ENCODE measurements around the gene AJAP1.
"Not testable (repeated sequence)": the region's sequence is repeated elsewhere in the genome, so short reads cannot be mapped to it uniquely, and the experiment has no call there.

AJAP1 gene, protein sequence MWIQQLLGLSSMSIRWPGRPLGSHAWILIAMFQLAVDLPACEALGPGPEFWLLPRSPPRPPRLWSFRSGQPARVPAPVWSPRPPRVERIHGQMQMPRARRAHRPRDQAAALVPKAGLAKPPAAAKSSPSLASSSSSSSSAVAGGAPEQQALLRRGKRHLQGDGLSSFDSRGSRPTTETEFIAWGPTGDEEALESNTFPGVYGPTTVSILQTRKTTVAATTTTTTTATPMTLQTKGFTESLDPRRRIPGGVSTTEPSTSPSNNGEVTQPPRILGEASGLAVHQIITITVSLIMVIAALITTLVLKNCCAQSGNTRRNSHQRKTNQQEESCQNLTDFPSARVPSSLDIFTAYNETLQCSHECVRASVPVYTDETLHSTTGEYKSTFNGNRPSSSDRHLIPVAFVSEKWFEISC

DNA sequence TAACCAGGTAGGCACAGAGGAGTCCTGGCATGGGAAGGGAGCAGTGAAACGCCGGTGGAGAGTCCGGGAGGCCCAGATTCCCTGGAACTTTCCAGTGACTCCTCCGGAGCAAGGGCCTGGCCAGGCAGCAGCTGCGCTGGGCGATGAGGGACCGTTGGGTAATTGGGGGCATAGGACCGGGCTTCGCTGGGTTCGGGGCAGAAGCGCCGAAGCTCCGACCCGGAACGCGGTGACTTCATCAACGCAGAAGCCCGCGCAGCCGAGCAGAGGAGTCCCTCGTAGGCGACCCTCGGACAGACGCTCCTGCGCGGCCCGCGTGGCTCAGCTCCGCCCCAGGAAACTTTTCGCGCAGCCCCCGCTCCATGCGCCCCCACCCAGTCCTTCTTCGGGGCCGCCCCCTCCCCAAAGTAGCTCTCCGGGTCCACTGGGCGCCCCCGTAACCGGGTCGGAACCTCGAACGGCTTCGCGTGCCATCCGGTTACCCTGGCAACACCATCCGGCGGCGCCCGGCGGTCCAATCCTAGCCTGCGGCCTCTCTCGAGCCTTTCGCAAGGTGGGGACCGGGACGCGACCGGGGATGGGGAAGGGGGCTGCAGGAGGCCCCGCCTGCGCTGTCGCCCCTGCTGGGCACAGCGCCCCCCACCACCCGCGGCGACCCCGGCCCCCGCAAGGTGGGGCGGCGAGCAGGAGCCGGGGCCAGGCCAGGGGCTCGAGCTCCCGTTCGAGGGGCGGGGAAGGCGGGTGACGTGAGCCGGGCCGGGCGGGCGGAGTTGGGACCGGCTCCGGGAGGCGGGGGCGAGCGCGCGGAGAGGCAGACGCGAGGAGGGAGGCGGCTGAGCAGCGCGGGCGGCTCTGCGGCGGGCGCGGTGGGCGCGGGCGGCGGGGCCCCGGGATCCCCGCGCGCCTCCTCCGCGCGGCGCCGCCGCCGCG lies at the start of gene AJAP1:
Gene AJAP1, plus strand, starts transcription at position 814 of the 930 bp plus-strand sequence. CDS start 817 bp downstream, outside the sequence.
- no peak for DNase-seq

DNA sequence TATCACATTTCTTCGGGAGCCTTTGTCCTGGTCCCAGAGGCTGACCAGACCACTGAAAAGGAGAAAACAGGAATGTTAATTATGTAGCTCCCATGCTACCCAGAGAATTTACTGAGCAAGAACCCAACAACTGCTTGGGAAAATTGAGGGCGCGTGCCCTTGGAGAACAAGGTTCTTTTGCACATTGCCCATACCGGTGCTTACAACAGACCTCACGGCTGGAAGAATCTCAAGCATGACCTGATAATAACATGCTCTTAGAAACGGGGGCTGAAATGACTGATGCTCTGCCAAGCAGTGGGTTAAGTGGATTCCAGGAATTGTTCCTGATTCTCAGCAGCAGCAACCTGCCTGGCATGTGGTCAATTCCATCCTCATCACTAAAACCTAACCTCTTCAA lies 49.3 kb upstream of the AJAP1 start:
- DNase-seq, result no peak

DNA sequence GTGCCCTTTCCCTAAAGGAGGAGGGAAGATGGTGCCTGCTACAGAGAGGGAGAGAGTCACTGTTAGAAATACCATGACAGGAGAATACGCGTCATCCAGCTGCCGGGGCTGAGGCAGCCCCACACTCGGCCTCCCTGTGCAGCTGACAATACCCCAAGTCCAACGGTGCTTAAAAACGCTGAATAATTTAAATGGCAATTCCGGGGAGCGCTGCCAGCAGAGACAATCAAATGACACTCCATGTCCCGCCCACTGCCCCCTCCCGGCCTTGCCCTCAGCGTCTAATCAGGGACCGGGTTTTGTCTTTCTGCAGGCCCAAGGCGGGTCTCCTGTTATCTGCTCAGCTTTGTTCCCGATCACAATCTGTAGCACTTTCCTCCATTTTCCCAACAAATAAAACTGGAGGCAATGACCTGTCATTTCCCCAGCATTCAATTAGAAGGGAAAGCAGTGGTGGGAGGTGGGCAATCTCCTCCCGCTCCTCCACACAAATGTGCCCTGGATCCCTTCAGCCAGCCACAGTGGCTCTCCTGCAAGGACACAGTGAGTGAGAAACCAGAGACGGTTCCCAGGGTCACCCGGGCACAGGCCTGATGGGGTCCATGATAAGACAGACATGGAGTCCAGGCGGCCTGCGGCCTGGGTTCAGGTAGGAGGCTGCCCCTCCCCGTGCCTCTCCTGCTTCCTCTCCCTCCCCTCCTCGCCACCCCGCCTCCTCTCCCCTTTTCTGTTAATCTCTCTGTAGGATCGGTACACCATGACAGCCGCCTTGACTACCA lies 42.7 kb upstream of the AJAP1 start:
- no peak for DNase-seq

DNA sequence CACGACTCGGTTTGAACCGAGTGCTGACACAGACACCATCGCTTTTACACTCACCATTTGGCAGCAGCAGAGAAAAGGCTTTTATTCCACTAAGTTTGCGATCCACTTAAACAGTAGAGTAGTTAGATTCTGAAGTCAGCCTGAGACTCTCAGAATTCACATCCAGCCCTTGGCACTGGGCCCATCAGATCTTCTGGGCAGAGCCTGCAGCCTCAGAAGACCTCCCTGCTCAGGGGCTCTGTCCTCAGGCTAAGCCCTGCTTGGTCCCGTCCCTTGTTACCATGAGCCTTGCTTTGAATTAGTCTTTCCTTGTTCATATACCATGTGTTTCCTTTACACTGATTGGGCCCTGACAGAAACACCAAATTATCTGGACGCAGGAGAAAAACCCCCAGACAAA lies 41.4 kb upstream of the AJAP1 start:
- no peak for DNase-seq

DNA sequence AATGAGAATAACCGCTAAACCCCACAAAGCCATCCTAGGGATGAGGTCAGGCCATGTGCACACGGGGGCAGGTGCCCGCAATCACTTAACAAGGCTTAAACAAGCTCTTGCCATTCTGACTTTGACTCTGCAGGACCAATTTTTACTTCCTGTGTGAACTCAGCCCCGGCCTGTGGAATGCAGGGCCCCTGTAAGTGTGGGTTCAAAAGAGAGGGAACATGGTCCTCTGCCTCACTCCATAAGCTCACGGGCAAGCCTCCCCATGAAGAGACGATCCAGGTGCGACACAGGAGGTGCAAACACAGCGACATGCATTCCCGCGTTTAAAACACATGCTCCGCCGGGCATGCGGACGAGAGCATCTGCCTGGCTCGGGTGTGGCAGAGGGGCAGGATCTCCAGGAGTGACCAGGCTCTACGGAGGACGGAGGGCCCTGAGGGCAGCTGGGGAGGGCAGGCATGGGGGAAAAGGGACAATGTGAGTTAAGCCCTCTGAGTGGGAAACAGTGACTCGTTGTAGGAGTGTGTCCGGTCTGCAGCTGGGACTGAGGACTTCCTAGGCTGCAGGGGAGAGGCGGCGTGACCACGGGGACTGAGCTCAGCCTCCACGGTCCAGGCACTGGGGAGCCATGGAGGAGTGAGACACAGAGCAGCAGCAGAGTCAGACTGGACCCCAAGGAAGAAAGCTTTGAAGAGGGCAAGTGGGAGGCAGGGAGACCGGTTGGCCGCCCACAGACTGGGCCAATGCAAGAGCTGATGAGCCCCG lies 40.6 kb upstream of the AJAP1 start:
- no peak for DNase-seq

DNA sequence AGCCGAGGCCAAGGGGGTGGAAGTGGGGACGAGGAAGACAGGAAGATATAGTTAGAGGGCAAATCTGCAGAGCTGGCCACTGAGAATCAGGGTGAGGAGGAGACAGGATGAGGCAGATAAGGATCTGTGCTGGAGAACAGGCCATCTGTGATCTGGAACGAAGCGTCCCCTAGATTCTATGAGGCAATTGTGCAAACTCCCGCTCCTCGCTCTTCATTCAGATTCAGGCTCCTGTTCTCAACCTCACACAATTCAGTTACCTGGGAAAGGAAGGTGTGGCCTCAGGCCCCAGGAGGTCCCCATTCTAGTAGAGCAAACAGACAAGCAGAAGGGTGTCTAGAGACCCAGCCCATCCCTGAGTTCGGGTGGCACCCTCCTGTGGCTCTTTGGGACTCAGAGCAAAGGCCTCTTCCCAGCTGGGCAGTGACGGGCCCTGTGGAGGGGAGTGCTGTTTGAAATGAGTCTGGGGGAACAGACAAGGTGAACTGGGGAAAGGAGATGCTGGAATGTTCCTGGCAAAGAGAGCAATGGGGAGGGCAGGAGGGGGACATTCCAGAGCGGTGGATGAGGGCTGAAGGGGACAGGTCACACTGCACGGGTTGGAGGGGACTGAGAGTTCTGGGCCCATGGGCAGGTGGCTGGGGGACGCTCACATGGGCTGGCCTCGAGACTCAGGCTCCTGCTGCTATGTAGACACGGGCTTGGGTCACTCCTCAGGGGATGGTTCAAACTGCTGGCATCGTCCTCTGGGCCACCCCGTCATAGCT lies 39.9 kb upstream of the AJAP1 start:
- DNase-seq, result no peak

DNA sequence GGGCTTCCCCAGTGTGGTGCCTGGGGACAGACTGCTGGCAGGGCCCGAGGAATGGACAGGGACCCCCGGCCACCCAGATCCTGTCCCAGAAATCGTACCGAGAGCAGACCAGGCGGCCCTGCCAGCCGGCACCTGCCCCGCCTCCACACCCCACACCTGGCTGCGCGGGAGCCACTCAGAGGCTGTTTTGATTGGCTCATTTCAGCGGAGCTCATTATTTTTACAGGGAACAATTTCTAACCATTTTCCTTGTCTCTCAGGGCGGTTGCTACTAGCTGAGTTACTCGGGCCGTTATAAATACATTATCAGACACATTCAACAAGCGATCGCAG lies 39.3 kb upstream of the AJAP1 start:
- no peak for DNase-seq

DNA sequence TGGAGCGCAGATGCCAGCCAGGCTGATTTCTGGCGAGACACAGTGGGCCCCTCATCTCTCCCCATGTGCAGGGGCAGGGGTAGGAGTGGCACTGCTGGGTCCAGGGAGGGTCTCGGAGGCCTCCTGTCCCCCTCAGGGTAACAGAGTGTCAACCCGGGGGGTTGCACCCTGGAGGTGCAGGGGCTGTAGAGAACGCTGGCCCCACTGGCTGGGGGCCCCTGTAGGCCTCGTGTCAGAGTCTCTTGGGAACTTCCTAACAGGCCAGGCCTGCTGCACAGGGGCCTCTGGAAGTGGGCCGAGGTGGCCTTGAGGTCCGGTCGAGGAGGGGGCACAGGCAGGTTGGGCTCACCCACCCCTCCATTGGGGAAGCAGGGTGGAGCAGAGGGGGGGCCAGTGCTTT lies 38.9 kb upstream of the AJAP1 start:
- DNase-seq, result no peak

DNA sequence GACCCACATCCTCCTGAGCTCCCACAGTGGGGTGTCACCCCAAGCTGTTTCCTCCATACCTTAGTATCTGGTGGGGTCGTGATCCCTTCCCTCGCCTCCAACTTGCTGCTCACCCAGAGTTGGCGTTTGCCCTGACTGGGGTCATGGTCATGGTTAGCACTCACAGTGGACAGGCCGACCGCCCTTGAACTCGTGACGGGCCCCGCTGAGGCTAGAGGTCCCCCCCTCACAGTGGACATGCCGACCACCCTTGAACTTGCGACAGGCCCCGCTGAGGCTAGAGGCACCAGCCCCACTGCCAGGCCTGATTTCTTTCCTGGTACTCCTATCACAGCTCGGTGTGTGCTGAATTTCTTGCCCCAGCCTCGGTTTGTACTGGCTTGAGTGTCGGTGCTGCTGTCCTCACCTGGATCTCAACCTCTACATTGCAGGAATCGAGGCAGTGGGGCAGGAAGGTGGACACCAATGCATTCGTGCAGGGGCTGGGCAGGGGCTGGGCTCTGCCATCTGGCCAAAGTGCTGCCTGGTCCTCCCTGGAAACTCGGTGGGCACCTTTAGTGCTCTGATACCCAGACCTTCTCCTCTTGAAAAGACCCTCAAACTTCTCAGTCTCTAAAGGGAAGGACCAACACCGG lies 37.5 kb upstream of the AJAP1 start:
- DNase-seq, result no peak

DNA sequence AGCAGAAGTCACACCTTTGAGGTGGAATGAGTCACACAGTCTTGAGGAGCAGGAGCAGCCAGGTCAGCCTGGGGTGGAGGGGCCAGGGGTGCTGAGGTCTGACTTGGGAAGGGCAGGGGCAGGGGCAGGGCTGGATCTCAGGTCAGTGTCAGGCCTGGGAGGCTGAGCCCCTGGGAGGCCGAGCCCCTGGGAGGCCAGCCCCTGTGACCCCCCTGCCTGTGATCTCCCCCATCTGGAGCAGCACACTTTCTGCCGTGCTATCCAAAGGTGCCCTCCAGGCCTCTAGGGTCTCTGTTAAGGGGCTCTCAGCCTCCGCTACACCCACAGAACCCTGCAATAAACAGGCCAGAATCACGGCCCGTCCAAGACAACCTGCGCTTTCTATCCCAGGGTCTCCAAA lies 36.9 kb upstream of the AJAP1 start:
- DNase-seq, result no peak

DNA sequence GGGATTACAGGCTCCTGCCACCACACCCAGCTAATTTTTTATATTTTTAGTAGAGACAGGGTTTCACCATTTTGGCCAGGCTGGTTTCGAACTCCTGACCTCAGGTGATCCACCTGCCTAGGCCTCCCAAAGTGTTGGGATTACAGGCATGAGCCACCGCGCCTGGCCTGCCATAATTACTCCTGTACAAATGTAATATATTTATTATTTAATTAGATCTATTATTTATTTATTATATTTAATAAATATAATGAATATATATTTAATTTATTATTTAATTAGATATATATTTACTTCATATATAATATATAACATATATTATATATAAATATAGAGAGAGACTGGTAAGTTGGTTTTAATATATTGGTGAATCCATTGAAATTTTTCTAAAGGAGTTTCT lies 35.6 kb upstream of the AJAP1 start:
- DNase-seq, result not testable (repeated sequence)

DNA sequence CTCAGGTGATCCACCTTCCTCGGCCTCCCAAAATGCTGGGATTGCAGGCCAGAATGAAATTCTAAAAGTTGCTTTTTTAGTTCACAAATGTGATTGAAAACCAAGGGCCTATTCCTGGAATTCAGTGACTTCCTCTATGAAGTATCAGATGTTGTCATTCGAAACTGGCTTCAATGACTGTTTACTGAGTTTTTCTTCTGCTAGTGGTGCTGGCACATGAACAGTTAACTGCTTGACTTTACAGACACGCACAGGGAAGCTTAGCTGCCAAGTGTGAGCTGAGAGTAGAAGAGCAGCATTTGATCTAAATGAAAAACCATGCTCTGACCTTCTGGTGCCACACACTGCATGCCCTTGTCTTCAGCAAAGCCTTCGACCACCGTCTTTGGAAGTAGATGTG lies 32.8 kb upstream of the AJAP1 start:
- DNase-seq, result no peak

DNA sequence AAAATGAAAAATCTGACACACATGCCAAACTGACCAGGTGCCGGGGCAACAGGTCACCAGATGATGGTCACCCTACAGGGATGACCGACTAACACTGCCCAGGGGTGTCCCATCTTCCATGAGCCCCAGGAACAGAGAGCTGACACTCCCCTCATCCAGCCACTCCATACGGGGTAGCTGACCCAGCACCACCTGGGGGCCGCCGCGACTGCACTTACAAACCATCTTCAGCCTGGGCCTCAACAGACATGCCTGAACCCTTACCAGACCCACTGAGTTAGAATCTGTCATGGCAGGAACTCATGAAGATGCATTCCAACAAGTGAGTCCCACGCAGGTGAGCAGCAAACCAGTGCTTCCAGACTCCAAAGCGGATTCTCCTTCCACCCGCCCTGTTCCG lies 31.6 kb upstream of the AJAP1 start:
- no peak for DNase-seq

DNA sequence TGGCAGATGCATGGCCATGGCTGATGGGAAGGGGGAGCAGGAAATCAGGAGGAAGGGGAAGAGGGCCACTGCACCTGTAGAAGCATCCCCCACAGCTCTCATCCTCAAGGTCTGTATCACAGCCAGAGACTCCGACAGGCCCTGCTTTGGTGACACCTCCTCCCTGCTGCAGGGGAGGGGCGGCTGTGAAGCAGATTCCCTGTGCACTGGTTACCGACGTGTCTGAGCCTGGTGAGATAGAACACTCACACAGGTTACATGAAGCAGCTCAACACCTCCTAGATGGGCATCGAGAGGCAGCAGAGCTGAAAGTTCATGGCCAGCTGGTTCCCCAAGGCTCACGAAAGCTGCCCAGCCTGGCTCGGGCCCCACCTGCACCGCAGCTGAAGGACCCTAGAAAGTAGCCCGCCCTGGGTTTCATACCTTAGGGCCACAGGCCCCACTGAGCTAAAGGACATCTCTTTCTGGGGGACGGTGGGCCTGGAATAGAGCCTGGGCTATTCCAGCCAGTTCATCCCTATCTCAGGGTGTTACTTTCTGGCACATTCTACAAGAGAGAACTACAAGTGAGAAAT lies 30.2 kb upstream of the AJAP1 start:
- DNase-seq, result no peak

DNA sequence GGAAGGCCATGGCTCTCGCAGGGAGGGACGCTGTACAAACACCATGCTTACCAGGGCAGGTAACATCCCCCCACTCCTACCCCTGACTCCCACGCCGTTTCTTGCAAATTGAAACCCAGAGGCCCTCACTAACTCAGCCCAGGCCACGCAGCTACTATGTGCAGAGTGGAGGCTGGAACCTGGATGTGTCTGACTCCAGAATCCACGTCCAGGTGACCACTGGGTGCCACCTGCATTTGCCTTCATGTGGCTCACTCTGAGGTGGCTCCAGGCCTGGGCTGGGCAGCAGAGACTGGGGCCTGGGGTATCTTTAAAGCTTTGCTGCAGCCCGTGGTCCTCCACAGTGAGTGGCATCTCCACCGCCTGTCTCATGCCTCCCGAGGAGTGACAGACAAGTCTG lies 29.6 kb upstream of the AJAP1 start:
- DNase-seq, result no peak

DNA sequence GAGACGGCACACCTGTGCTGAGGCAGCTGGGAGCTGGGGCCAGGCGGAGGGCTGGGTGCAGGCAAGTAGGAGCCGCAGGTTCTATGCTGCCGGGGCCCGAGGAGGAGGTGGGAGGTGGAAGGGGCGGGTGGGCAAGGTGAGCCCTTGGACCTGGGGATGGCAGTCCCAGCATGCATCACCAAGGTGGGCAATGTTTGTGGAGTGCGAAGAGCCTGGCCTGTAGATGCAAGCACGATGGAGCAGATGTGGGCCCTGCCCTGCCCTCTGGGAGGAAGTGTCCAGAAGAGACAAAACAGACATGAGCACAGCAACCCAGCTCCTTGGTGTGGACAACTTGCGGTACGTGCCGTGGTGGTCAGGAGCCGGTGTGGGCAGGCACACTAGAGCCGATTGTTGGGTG lies 28.3 kb upstream of the AJAP1 start:
- DNase-seq, result no peak

DNA sequence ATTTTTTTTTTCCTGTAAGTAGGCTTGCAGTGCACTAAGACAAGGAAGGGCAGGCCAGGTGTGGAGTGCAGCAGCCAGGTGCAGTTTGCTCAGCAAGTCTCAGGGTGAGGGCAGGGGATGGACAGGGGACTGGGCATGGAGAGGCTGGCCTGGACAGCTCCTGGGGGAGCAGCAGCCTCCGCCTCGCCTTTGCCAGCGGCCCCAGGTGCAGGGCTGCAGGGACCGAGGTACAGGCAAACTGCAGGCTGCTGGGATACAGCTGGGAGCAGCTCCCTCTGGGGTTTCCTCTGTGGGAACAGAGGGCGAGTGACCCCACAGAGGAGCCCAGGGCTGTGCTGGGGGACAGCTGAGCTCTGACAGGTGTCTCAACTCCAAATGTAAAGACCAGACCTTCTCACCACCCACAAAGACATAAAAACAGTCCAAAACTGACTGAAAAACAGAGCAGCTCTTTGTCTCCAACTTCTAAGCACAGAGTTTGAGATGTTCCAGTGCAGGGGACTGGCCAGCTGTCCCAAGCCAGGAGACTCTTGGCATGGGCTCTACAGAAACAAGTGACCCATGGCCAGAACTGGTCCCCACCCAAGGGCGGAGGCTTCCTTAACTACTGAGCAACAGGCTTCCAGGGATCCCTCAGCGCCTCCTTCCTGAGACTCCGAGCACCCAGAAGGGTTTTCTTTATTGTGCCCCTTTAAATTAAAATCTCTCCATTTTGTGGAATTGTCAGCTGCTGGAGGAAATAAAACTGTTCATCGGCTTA lies 27.7 kb upstream of the AJAP1 start:
- no peak for DNase-seq

DNA sequence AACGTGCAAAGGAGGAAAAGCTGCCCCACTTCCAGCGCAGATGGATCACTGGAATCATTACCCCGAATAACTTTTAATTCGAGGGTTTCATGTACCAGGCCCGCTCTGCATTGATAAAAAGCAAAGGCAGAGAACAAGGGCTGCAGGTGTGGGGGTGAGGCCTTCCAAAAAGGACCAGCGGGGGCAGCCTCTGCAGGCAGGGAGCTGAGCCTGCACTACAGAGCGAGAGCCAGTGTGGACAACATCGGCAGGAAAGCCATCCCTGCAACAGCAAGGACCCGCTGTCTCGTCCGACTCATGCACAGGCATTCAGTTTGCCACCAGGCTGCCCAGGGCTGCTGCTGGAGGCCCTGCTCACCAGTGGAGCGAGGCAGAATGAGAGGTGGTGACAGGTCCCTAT lies 27.1 kb upstream of the AJAP1 start:
- DNase-seq, result no peak

DNA sequence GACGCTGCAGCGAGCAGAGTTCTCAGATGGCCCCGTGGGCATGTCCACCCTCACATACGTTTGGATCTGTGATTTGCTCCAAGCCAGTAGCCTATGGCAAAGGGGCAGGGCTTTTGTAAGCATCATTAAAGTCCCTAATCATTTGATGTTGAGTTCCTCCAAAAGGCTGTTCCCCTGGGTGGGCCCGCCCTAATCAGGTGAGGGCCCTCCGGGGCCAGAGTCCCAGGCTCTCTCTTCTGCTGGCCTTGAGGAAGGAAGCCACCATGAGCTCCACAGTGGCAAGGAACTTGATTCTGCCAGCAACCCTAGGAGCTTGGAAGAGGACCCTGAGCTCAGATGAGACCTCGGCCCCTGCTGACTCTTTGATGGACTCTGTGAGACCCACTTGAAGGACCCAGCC lies 25.4 kb upstream of the AJAP1 start:
- no peak for DNase-seq

DNA sequence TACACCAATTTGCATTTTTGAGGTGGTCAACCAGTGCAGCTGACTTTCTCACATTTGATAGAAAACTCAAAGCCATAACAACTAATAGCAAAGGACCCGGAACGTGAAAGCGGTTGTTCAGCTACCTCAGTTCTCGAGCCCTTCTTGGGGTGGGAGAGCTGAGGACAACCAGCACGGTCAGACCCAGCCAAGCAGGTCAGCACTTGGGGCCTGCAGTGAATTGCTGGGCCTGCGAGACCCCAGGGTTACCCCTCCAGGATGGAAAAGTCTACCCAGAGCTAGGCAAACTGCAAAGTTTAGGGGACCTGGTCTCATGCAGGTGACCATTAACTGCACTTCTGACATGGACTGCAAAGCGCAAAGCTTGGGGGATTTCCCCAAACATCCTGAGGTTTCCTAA lies 23.8 kb upstream of the AJAP1 start:
- no peak for DNase-seq

Measured in CD4-positive, alpha-beta T cell treated with Interferon gamma for 1 hour (primary cell).